OCI-LY1 (cell line): Measurements from ENCODE around the gene TMEM9.

Source experiments
- H2AFZ ChIP-seq: fragments of 200-600 bp; sonication (generic), shearing (Covaris generic); 2 replicates; pipeline ENCODE4 v1.6.0; 2014; ENCODE audit warnings: antibody characterized with exemption, mild to moderate bottlenecking, low read length
- H3F3A ChIP-seq: fragments of 200-600 bp; sonication (generic), shearing (Covaris generic); 2 replicates; pipeline ENCODE4 v1.6.0; 2014; ENCODE audit warnings: mild to moderate bottlenecking, antibody characterized with exemption, low read length, moderate library complexity; ENCODE audit not compliant: insufficient read depth
- H3K27ac ChIP-seq: fragments of 200-600 bp; sonication (generic); 2 replicates; pipeline ENCODE4 v1.5.1; 2014; ENCODE audit warnings: low read length, mixed run types, mild to moderate bottlenecking, low read depth; ENCODE audit not compliant: poor library complexity, severe bottlenecking
- H3K27me3 ChIP-seq: fragments of 200-600 bp; sonication (generic); 2 replicates; pipeline ENCODE4 v1.6.0; 2014; ENCODE audit warnings: antibody characterized with exemption, mild to moderate bottlenecking, low read length, moderate library complexity; ENCODE audit not compliant: insufficient read depth
- H3K36me3 ChIP-seq: fragments of 200-600 bp; sonication (generic); 2 replicates; pipeline ENCODE4 v1.6.1; 2014; ENCODE audit warnings: mild to moderate bottlenecking, antibody characterized with exemption, low read length, moderate library complexity, mixed read lengths; ENCODE audit not compliant: insufficient read depth
- H3K4me1 ChIP-seq: fragments of 200-600 bp; sonication (generic); 2 replicates; pipeline ENCODE4 v1.5.1; 2014; ENCODE audit warnings: mild to moderate bottlenecking, low read length, moderate library complexity; ENCODE audit not compliant: insufficient read depth, severe bottlenecking
- H3K4me2 ChIP-seq: fragments of 200-600 bp; sonication (generic), shearing (Covaris generic); 2 replicates; pipeline ENCODE4 v1.6.1; 2014; ENCODE audit warnings: low read length
- H3K4me3 ChIP-seq: fragments of 200-600 bp; sonication (generic); 2 replicates; pipeline ENCODE4 v1.5.1; 2014; ENCODE audit warnings: low read length, low read depth, mild to moderate bottlenecking, mixed read lengths; ENCODE audit not compliant: poor library complexity, severe bottlenecking
- H3K79me2 ChIP-seq: fragments of 200-600 bp; shearing (Covaris generic); 2 replicates; pipeline ENCODE4 v1.6.1; 2016; ENCODE audit warnings: mixed run types, low read length, mixed read lengths; ENCODE audit not compliant: insufficient read depth
- H3K9ac ChIP-seq: fragments of 200-600 bp; sonication (generic), shearing (Covaris generic); 2 replicates; pipeline ENCODE4 v1.6.1; 2014; ENCODE audit warnings: mild to moderate bottlenecking, low read length, mixed read lengths
- H3K9me2 ChIP-seq: fragments of 200-600 bp; sonication (generic), shearing (Covaris generic); 2 replicates; pipeline ENCODE4 v1.6.1; 2014; ENCODE audit warnings: low read depth, mild to moderate bottlenecking, low read length, mixed read lengths
- H3K9me3 ChIP-seq: fragments of 200-600 bp; shearing (Covaris generic); 2 replicates; pipeline ENCODE4 v1.6.1; 2014; ENCODE audit warnings: low read length, mixed read lengths
- H4K20me1 ChIP-seq: fragments of 200-600 bp; sonication (generic), shearing (Covaris generic); 2 replicates; pipeline ENCODE4 v1.6.0; 2016; ENCODE audit warnings: mild to moderate bottlenecking, low read length; ENCODE audit not compliant: insufficient read depth
- EZH2 ChIP-seq: fragments of 200-600 bp; sonication (generic), shearing (Covaris generic); IDR thresholded peaks from 2 replicates; pipeline ENCODE4 v1.8.0; 2017; ENCODE audit warnings: borderline replicate concordance, mixed run types, mild to moderate bottlenecking, antibody characterized with exemption, low read length, moderate library complexity, mixed read lengths
- TF ChIP-seq, protein P1 (sequence below): fragments of 200-600 bp; sonication (generic), shearing (Covaris generic); IDR thresholded peaks from 2 replicates; pipeline ENCODE4 v1.5.1; 2017; ENCODE audit warnings: mild to moderate bottlenecking, antibody characterized with exemption, low read length, moderate library complexity, mixed read lengths

Gene TMEM9

DNA sequence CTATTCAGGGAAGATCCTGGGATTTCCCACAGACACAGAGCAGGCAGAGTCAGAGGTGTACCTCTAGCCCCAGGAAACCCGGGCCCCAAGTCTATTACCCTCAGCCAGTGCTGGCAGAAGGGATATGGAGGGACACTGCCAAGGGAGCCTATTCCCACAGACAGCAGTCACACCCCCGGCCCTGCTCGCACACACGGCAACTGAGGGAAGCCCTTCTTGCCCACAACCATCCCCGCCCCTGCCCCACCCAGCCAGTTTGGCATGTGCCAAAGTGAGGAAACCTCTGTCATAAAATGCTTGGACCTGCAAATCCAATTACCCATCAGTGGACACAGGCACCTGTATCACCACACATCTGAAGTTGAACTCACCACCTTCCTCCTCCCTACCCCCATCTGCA lies 48.6 kb downstream of the TMEM9 start:
- Histone ChIP-seq H3K27ac (no peak overlapping the region), H4K20me1 (no peaks in the 10 kb centered on the region), H3K4me3 (no peak overlapping the region), H3K4me2 (no peak overlapping the region), H3K36me3 (no peaks in the 10 kb centered on the region), H3K9ac (no peak overlapping the region), H3K27me3 (0 out of 2 replicates have a peak, but pooled peaks cover 5% of the 10 kb centered on the region), H3K79me2 (no peaks in the 10 kb centered on the region), H3K9me2 (no peaks in the 10 kb centered on the region), H3F3A (no peaks in the 10 kb centered on the region), H3K9me3 (no peaks in the 10 kb centered on the region), H2AFZ (no peak overlapping the region), H3K4me1 (no peaks in the 10 kb centered on the region)
- no peak for TF ChIP-seq EZH2
- TF ChIP-seq, protein P1, sequence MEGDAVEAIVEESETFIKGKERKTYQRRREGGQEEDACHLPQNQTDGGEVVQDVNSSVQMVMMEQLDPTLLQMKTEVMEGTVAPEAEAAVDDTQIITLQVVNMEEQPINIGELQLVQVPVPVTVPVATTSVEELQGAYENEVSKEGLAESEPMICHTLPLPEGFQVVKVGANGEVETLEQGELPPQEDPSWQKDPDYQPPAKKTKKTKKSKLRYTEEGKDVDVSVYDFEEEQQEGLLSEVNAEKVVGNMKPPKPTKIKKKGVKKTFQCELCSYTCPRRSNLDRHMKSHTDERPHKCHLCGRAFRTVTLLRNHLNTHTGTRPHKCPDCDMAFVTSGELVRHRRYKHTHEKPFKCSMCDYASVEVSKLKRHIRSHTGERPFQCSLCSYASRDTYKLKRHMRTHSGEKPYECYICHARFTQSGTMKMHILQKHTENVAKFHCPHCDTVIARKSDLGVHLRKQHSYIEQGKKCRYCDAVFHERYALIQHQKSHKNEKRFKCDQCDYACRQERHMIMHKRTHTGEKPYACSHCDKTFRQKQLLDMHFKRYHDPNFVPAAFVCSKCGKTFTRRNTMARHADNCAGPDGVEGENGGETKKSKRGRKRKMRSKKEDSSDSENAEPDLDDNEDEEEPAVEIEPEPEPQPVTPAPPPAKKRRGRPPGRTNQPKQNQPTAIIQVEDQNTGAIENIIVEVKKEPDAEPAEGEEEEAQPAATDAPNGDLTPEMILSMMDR = no peak

DNA sequence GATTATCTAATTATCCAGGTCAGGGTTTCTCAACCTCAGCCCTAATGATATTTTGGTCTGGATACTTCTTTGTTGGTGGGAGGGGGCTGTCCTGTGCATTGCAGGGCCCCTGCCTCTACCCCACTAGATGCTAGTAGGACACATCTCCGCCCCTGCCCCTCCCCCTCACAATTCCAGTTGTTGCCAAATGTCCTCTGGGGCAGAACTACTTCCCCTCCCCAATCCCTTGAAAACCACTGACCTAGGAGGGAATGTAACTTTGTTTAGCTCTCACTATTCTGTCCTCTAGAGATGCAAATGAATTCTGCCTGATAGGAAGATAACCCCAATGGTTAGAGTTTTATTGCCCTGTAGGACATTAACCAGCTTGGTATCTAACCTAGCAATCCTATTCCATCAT lies 50.1 kb downstream of the TMEM9 start:
- no peaks in the 10 kb centered on the region for H3K9me2 ChIP-seq

DNA sequence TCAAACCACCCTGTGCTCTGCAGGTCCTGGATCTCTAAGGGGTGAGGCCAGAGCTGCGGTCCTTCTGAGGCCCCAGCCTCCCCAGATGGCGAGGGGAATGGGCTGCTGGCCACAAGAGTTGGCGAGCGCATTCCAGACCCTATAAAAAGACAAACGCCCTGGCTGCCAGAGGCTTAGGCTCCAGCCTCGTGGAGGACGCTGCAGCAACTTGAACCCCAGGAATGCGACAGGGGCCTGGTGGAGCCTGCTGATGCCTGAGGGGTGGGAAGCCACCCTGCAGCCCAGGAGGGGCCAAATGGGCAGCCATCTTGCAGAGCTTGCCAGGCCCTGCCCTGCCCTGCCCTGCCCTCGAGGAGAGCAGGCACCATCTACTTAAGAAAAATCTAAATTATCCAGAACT lies 50.6 kb downstream of the TMEM9 start:
- H3K9me3 ChIP-seq = no peaks in the 10 kb centered on the region
- H3K79me2 ChIP-seq = no peaks in the 10 kb centered on the region
- no peaks in the 10 kb centered on the region for H3F3A ChIP-seq
- no peaks in the 10 kb centered on the region for H3K36me3 ChIP-seq
- H3K9me2 ChIP-seq = no peaks in the 10 kb centered on the region
- H2AFZ ChIP-seq = no peak overlapping the region
- 0 out of 2 replicates have a peak, but pooled peaks cover 5% of the 10 kb centered on the region for H3K27me3 ChIP-seq
- H3K4me2 ChIP-seq = no peak overlapping the region
- no peak overlapping the region for H3K9ac ChIP-seq
- no peaks in the 10 kb centered on the region for H3K4me1 ChIP-seq
- no peak for TF ChIP-seq EZH2
- TF ChIP-seq, protein P1 = no peak
- no peak overlapping the region for H3K27ac ChIP-seq
- H3K4me3 ChIP-seq = no peak overlapping the region
- H4K20me1 ChIP-seq = no peaks in the 10 kb centered on the region

More for the DNA sequence above, 50.1 kb downstream of the TMEM9 start:
- Histone ChIP-seq H3F3A (no peaks in the 10 kb centered on the region), H2AFZ (no peak overlapping the region), H3K36me3 (no peaks in the 10 kb centered on the region), H3K27ac (no peak overlapping the region), H3K4me3 (no peak overlapping the region), H3K79me2 (no peaks in the 10 kb centered on the region), H4K20me1 (no peaks in the 10 kb centered on the region), H3K4me2 (no peak overlapping the region), H3K4me1 (no peaks in the 10 kb centered on the region), H3K9me3 (no peaks in the 10 kb centered on the region), H3K27me3 (0 out of 2 replicates have a peak, but pooled peaks cover 5% of the 10 kb centered on the region), H3K9ac (no peak overlapping the region)
- TF ChIP-seq, protein P1 = no peak
- TF ChIP-seq EZH2 = no peak
